HepG2 (cell line): ENCODE measurements around the gene OPN1SW.

Experiments
- DR1 ChIP-seq: sonication (generic); formaldehyde crosslinking; IDR thresholded peaks from 2 replicates; pipeline ENCODE4 v1.8.0; 2021; ENCODE audit warnings: mild to moderate bottlenecking, missing genetic modification reagents, inconsistent platforms
- SMC3 ChIP-seq: IDR thresholded peaks from 2 replicates; pipeline ENCODE4 v1.6.1; 2011; ENCODE audit warnings: low read length, improper control_type of control experiment
- ZBTB7A ChIP-seq: sonication (generic); formaldehyde crosslinking; IDR thresholded peaks from 2 replicates; pipeline ENCODE4 v1.8.0; 2022; ENCODE audit warnings: mild to moderate bottlenecking, missing genetic modification reagents
- ZNF510 ChIP-seq: sonication (generic); formaldehyde crosslinking; IDR thresholded peaks from 2 replicates; pipeline ENCODE4 v1.4.0; 2020; ENCODE audit warnings: low read depth, mild to moderate bottlenecking, missing genetic modification reagents

DNA sequence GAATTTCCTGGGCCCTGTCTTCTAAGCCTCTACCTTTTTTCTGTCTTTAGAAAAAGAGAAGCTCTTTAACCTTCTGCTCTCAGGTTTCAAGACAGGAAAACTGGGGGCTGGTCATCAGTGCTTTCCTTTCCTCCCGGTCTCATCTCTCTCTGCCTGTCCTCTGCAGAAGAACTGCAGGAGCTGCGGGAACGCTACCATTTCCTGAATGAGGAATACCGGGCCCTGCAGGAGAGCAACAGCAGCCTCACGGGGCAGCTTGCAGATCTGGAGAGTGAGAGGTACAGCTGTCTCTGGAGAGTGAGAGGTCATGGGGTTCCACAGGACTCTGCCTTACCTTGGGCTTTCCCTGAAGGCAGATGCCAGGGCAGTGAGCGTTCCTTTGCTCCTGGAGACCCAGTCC lies 28.9 kb upstream of the OPN1SW start:
- TF ChIP-seq ZBTB7A (CRISPR knock-in tag) (no peak), DR1 (CRISPR knock-in tag) (no peak), ZNF510 (CRISPR knock-in tag) (no peak), SMC3 (no peak)
